NCI-H2227 treated with DMSO at 0.1 percent for 48 hours (cell line): ENCODE measurements around the gene ZWILCH.
A peak's percentile ranks its signal among the peaks of the same experiment; 100 is the strongest.
"Not testable (repeated sequence)": the region's sequence is repeated elsewhere in the genome, so short reads cannot be mapped to it uniquely, and the experiment has no call there.

Experiments
- DNase-seq: peaks from one replicate; lab custom pipeline; 2025; lab: John Stamatoyannopoulos, UW

The ZWILCH gene

DNA sequence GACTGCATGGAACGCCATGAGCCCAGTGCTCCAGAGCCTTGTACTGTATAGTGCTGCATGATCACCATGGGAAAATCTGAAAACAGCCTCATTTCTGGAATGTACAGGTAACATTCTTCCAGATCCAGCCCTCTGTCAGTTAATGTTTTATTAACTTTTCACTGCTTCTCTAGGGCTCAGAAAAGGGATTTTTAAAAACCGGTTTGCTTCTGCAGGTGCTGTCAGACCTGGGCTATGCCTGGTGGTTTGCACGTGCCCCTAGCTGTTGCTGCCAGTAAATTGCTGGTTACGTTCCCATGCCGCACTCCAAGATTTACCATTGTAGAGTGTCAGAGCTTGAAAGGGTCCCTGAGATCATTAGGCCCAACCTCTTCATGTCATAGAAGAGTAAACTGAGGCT, 16.6 kb upstream of the ZWILCH start:
- DNase-seq = no peak

- DNase-seq = no peak
These were observed 15.8 kb upstream of the ZWILCH start for GRCh38 chr15:66489179-66489791.

GRCh38 chr15:66491846-66492245, 13.3 kb upstream of the ZWILCH start:
- DNase-seq = no peak

DNA sequence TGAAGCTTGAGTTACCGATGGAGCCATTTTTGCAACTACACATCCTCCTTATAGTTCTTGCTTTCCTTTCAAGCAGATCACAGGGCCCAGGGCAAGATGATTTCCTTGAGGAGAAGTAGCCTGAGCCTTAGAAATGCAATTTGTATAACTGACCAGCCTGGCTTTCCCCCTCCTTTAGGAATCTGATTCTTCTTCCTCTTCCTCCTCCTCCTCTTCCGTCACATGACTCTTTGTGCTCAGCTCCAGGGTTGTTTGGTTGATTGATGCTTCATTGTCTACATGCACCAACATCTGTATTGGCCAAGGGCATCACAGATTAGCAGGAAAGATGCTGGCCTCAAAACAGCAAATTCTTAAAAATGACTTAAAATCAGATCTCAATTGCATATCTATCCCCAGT, 10.9 kb upstream of the ZWILCH start:
- no peak for DNase-seq

GRCh38 chr15:66496951-66497501, 8.1 kb upstream of the ZWILCH start:
- peak; percentile 26 for DNase-seq

GRCh38 chr15:66497502-66498455, 7.3 kb upstream of the ZWILCH start, which contains the start of gene SNAPC5:
Gene SNAPC5, minus strand, starts transcription at chr15:66497762. Its CDS starts 31 bp downstream, at chr15:66497731.
- DNase-seq = peak; percentile 80

DNA sequence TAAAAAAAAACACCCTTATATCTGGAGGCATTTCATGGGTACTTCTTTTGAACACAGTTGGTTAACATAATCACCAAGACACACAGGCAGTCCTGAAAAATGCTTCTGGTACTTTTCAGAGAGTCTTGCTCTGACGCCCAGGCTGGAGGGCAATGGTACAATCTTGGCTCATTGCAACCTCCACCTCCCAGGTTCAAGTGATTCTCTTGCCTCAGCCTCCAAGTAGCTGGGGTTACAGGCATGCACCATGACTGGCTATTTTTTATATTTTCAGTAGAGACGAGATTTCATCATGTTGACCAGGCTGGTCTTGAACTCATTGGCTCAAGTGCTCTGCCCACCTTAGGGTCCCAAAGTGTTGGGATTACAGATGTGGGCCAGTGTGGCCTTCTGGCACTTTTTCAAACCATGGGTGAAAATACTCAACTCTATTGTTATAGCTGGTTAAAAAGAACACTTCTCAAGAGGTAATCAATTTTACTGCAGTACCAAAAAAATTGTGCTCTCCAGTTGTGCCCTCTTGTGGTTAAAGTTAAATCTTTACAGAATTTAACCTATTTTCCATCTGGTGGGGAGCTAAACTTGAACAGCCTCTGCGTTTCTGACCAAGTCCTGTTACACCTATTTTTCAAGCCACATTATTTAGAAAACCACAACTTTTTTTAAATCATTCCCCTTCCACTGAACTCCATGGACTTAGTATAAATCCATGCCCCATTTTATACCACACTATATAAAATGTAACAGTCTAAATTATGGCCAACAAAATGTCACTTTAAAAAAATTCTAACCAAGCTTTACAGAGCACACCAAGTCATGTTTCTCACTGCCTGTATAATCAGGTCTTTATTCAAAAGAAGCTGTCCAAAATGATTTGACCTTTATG, 6.4 kb upstream of the ZWILCH start:
- peak; percentile 19 for DNase-seq

- not testable (repeated sequence) for DNase-seq
These were observed 4.8 kb upstream of the ZWILCH start for GRCh38 chr15:66500346-66500745.

DNA sequence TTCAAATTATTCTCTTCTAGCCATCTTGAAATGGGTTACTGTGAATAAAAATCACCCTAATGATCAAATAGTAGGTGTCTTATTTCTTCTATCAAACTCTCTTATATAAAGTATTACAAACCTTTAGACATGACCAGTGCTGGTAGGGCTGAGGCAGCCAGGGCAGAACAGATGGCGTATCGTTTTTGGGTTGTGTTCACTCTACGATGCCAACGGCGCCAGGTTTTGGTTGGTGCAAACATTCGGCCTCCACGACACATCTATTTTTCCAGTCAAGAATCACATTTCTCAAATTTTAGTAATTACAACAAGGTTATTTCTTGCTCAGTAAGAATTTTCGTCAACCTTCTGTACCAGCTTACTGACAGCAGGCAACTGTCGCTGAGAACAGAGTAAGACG, 2.6 kb upstream of the ZWILCH start:
- DNase-seq = no peak

GRCh38 chr15:66503041-66503648, 2.0 kb upstream of the ZWILCH start:
- DNase-seq = not testable (repeated sequence)

DNA sequence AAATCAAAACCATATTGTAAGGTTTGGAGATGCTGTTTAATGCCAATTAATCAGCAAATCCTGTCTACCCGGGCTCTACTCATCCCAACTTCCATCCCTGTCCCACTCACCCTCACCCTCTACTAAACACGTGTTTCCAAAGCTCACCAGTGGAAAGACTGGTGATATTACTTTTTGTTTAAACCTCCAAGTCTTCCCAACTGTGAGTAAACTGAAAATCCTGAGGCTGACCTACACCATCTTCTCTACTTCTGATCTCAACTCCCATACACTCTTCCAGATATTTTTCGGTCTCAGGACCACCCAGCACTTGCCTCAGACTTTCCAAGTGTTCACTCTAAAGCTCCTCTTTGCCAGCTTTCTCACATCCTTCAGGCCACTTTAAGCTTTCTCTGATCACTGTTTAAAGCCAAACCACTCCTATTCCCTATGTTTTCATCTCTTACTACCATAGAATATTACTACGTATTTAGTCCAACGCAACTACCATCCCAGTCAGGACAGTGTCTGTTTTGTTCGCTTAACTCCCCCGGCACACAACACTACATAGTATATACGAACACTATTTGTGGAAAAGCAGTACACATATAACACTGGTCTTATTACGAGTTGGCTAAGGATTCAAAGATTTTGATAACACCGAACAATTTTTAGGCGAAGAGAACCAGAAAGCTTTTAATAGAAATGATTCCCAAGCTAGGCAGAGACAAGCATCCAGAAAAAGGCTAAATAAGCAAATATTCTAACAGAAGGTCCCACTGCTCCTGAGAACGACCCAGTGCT, 1.2 kb upstream of the ZWILCH start:
- DNase-seq = no peak

GRCh38 chr15:66505430-66505811, 295 bp downstream of the ZWILCH start:
- peak; percentile 68 for DNase-seq

DNA sequence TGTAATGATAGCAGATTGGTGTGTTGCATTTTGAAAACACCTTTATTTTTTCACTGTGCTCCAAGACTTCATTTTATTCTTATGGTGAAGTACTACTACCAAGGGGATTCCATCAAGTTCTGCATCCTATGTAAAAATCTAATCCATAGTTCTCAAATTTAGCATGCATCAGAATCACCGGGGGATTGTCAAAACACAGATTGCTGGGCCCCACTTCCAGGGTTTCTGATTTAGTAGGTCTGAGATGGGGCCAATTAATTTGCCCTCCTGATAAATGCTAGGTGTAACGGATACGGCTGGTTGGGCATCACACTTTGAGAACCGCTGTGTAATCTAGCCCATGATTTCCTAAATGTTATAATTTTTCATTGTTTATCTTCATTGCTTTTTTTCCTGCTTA, 692 bp downstream of the ZWILCH start:
- no peak for DNase-seq

GRCh38 chr15:66508293-66508883, 3.3 kb downstream of the ZWILCH start:
- DNase-seq = no peak

- no peak for DNase-seq
These were observed 9.5 kb downstream of the ZWILCH start for GRCh38 chr15:66514586-66514985.

GRCh38 chr15:66515901-66516322, 10.8 kb downstream of the ZWILCH start:
- DNase-seq = no peak

DNA sequence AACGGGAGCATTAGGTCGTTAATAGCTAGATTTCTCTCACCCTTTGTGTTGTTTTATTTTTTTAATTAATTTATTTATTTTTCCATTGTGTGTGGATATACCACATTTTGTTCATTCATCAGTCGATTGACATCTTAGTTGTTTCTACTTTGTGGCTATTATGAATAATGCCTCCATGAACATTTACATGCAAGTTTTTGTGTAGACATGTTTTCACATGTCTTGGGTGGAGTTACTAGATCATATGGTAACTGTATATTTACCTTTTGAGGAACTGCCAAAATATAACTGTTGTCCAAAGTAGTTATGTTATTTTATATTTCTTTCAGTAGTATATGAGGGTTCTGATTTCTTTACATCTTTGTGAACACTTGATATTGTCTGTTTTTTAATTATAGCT, 18.8 kb downstream of the ZWILCH start:
- DNase-seq = no peak

DNA sequence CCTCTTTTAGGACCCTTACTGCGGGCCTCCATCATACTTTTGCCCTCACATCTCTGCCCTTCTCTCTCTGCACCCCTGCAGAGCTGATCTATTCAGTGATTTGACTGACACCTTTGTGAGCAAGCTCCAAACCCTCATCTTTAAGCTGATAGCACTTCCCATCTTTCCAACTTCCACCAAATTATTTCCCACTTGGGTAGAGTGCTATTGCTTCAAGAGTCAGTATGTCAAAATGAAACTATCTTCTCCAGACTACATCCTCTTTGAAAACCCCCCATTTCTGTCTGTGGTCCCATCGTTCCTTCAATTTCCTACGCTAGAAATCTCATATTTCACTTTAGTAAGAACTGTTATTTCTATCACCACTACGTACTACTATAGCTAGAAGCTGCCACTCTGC, 19.7 kb downstream of the ZWILCH start:
- no peak for DNase-seq

DNA sequence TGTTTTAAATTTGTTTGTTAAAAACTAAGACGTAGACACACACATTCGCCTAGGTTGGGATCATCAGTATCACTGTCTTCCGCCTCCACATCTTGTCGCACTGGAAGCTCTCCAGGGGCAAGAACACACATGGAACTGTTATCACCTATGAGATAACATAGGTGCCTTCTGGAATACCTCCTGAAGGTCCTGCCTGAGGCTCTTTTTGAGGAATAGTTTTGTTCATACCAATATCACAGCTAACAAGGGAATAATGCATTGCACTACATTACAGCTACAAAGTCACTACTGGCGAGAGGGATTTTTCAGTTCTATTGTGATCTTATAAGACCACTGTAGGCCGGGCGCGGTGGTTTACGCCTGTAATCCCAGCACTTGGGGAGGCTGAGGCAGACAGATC, 29.9 kb downstream of the ZWILCH start:
- DNase-seq = no peak

- no peak for DNase-seq
These were observed 37.8 kb downstream of the ZWILCH start for GRCh38 chr15:66542896-66543295.
